WTC11 (cell line): ENCODE measurements around the gene TES.

Source experiments
- ARID4B ChIP-seq: sonication (generic); formaldehyde crosslinking; IDR thresholded peaks from 2 replicates; pipeline ENCODE4 v1.8.0; 2023; ENCODE audit warnings: missing genetic modification reagents, mild to moderate bottlenecking, borderline replicate concordance
- CTCF ChIP-seq: fragments of 200-600 bp; IDR thresholded peaks from 2 replicates; pipeline ENCODE4 v1.8.0; 2022; ENCODE audit warnings: antibody characterized with exemption
- FOXP4 ChIP-seq: sonication (generic); formaldehyde crosslinking; IDR thresholded peaks from 2 replicates; pipeline ENCODE4 v1.8.0; 2022; ENCODE audit warnings: mild to moderate bottlenecking, missing genetic modification reagents
- KAT7 ChIP-seq: sonication (generic); formaldehyde crosslinking; IDR thresholded peaks from 2 replicates; pipeline ENCODE4 v1.8.1; 2023; ENCODE audit warnings: missing genetic modification reagents, mild to moderate bottlenecking, borderline replicate concordance
- NR3C1 ChIP-seq: sonication (generic); formaldehyde crosslinking; conservative IDR thresholded peaks from 2 replicates; pipeline ENCODE4 v1.8.1; 2023; ENCODE audit warnings: low read depth, mild to moderate bottlenecking, missing genetic modification reagents
- PREB ChIP-seq: sonication (generic); formaldehyde crosslinking; IDR thresholded peaks from 2 replicates; pipeline ENCODE4 v1.8.1; 2022; ENCODE audit warnings: mild to moderate bottlenecking, missing genetic modification reagents, moderate library complexity, borderline replicate concordance
- TCF7 ChIP-seq: sonication (generic); formaldehyde crosslinking; IDR thresholded peaks from 2 replicates; pipeline ENCODE4 v1.8.0; 2022; ENCODE audit warnings: mild to moderate bottlenecking, low read depth, missing genetic modification reagents, moderate library complexity
- TF ChIP-seq, protein P1 (sequence below): sonication (generic); formaldehyde crosslinking; IDR thresholded peaks from 2 replicates; pipeline ENCODE4 v1.8.0; 2023; ENCODE audit warnings: mild to moderate bottlenecking, missing genetic modification reagents
- TF ChIP-seq, protein P2 (sequence below): sonication (generic); formaldehyde crosslinking; IDR thresholded peaks from 2 replicates; pipeline ENCODE4 v1.8.1; 2022; ENCODE audit warnings: mild to moderate bottlenecking, moderate library complexity, missing genetic modification reagents

GRCh38 chr7:116177009-116177408 lies 33.3 kb upstream of the TES start:
- TF ChIP-seq TCF7 (CRISPR knock-in tag) (no peak), NR3C1 (CRISPR knock-in tag) (no peak), PREB (CRISPR knock-in tag) (no peak), ARID4B (no peak), CTCF (no peak), FOXP4 (CRISPR knock-in tag) (no peak), KAT7 (no peak)
- TF ChIP-seq, protein P1, sequence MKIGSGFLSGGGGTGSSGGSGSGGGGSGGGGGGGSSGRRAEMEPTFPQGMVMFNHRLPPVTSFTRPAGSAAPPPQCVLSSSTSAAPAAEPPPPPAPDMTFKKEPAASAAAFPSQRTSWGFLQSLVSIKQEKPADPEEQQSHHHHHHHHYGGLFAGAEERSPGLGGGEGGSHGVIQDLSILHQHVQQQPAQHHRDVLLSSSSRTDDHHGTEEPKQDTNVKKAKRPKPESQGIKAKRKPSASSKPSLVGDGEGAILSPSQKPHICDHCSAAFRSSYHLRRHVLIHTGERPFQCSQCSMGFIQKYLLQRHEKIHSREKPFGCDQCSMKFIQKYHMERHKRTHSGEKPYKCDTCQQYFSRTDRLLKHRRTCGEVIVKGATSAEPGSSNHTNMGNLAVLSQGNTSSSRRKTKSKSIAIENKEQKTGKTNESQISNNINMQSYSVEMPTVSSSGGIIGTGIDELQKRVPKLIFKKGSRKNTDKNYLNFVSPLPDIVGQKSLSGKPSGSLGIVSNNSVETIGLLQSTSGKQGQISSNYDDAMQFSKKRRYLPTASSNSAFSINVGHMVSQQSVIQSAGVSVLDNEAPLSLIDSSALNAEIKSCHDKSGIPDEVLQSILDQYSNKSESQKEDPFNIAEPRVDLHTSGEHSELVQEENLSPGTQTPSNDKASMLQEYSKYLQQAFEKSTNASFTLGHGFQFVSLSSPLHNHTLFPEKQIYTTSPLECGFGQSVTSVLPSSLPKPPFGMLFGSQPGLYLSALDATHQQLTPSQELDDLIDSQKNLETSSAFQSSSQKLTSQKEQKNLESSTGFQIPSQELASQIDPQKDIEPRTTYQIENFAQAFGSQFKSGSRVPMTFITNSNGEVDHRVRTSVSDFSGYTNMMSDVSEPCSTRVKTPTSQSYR (CRISPR knock-in tag) = no peak
- TF ChIP-seq, protein P2, sequence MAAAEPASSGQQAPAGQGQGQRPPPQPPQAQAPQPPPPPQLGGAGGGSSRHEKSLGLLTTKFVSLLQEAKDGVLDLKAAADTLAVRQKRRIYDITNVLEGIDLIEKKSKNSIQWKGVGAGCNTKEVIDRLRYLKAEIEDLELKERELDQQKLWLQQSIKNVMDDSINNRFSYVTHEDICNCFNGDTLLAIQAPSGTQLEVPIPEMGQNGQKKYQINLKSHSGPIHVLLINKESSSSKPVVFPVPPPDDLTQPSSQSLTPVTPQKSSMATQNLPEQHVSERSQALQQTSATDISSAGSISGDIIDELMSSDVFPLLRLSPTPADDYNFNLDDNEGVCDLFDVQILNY (CRISPR knock-in tag) = no peak
